GM23248 (cell line): Measurements from ENCODE around the gene TRPC4AP. TPM values are rescaled to one million over a fixed set of nuclear protein-coding genes. Genes with fewer than 3 reads are reported as not detected.
"Not testable (repeated sequence)": the region's sequence is repeated elsewhere in the genome, so short reads cannot be mapped to it uniquely, and the experiment has no call there.

Experiments used
- DNase-seq: peaks from one replicate; pipeline ENCODE4 v3.0.0-alpha.2; 2015
- H2AFZ ChIP-seq: fragments of 200-600 bp; sonication (generic); 2 replicates; pipeline ENCODE4 v1.6.1; 2016; ENCODE audit warnings: antibody characterized with exemption
- H3F3A ChIP-seq: fragments of 200-600 bp; sonication (generic); 2 replicates; pipeline ENCODE4 v1.6.1; 2016; ENCODE audit warnings: mild to moderate bottlenecking, antibody characterized with exemption, mixed run types; ENCODE audit not compliant: insufficient read depth
- H3K27ac ChIP-seq: fragments of 200-600 bp; sonication (generic); 2 replicates; pipeline ENCODE4 v1.5.1; 2016; ENCODE audit warnings: mild to moderate bottlenecking
- H3K27me3 ChIP-seq: fragments of 200-600 bp; sonication (generic); replicated peaks from 2 replicates; pipeline ENCODE4 v1.6.1; 2016; ENCODE audit warnings: mild to moderate bottlenecking; ENCODE audit not compliant: insufficient read depth
- H3K36me3 ChIP-seq: fragments of 200-600 bp; sonication (generic); 2 replicates; pipeline ENCODE4 v1.6.1; 2016; ENCODE audit warnings: low read depth, mild to moderate bottlenecking
- H3K4me1 ChIP-seq: fragments of 200-600 bp; sonication (generic); 2 replicates; pipeline ENCODE4 v1.6.1; 2016; ENCODE audit warnings: mild to moderate bottlenecking; ENCODE audit not compliant: insufficient read depth
- H3K4me2 ChIP-seq: fragments of 200-600 bp; sonication (generic); one replicate; pipeline ENCODE4 v1.6.1; 2016; ENCODE audit warnings: mild to moderate bottlenecking; ENCODE audit not compliant: unreplicated experiment
- H3K4me3 ChIP-seq: fragments of 200-600 bp; sonication (generic); 2 replicates; pipeline ENCODE4 v1.5.1; 2016; ENCODE audit warnings: mild to moderate bottlenecking
- H3K79me2 ChIP-seq: fragments of 200-600 bp; sonication (generic); 2 replicates; pipeline ENCODE4 v1.6.1; 2016; ENCODE audit warnings: mild to moderate bottlenecking; ENCODE audit not compliant: insufficient read depth
- H3K9ac ChIP-seq: fragments of 200-600 bp; sonication (generic); 2 replicates; pipeline ENCODE4 v1.6.1; 2016; ENCODE audit warnings: mild to moderate bottlenecking
- H3K9me2 ChIP-seq: fragments of 200-600 bp; sonication (generic); 2 replicates; pipeline ENCODE4 v1.6.1; 2016; ENCODE audit warnings: mixed run types, mild to moderate bottlenecking, moderate library complexity; ENCODE audit not compliant: insufficient read depth
- H3K9me3 ChIP-seq: fragments of 200-600 bp; sonication (generic); one replicate; pipeline ENCODE4 v1.6.1; 2017; ENCODE audit warnings: low read depth
- H4K20me1 ChIP-seq: fragments of 200-600 bp; sonication (generic); 2 replicates; pipeline ENCODE4 v1.6.0; 2016; ENCODE audit not compliant: insufficient read depth
- EZH2 ChIP-seq: fragments of 200-600 bp; sonication (generic); IDR thresholded peaks from 2 replicates; pipeline ENCODE4 v1.6.1; 2018; ENCODE audit warnings: antibody characterized with exemption, mild to moderate bottlenecking; ENCODE audit not compliant: insufficient read depth, poor library complexity, severe bottlenecking
- EZH2phosphoT487 ChIP-seq: fragments of 200-600 bp; sonication (generic); IDR thresholded peaks from 2 replicates; pipeline ENCODE4 v1.6.1; 2018; ENCODE audit warnings: antibody characterized with exemption, moderate library complexity, mild to moderate bottlenecking, low read depth; ENCODE audit not compliant: insufficient read depth
- WGBS, 2 experiments: methylation state at CpG; one replicate each; pipeline ENCODE4 v1.1.6; 2015 to 2017; ENCODE audit warnings: low lambda C conversion rate in 2 of 2, low coverage in 1 of 2; ENCODE audit errors: missing lambda C conversion rate in 2 of 2; 5-methylcytosine and 5-hydroxymethylcytosine counted together
- in situ Hi-C: fragments of 300-500 bp; cut with MboI; formaldehyde crosslinking; loops from 2 replicates; pipeline ENCODE4 v1.15.0; 2020
- polyA plus RNA-seq: library from polyadenylated mRNA; unstranded; fragments of >200 nt; fragmentation: Nextera tagmentation; extraction: Ambion mirVana; gene quantifications from 2 replicates; pipeline ENCODE4 v1.2.1, GENCODE V29; 2016
- total RNA-seq: library from RNA; depleted of rRNA; stranded (reverse); fragments of >200 nt; shearing (Covaris generic); gene quantifications from 2 replicates; pipeline ENCODE4 v1.2.3, GENCODE V29; 2014

TRPC4AP gene
- total and polyA plus RNA-seq, 2 experiments from 2014 or later = 63.4 to 92.7 TPM

DNA sequence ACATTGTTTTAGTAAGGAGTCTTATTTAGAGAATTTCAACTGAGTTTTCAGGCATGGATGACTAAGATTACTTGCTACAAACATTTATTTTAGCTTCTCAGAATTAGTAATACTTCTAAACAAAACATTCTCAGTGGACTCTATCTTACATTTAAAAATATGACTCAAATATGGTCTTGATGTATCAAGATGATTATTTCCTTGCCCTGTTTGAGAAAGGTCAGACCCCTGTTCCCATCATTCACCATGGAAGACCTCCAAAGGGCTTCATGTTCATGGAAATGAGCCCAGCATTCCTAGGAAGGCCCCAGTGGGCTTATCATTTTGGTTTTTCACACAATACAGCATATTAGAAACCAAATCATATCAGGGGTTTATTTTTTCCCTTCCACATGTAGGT, 24.6 kb upstream of the TRPC4AP start:
- peaks cover 4% of the 10 kb centered on the region; the same call in 1 of the 2 replicates for H3K36me3 ChIP-seq
- in situ Hi-C loops = no loop called here
- H3K4me2 ChIP-seq = no peak overlapping the region
- peaks cover 34% of the 10 kb centered on the region for H3F3A ChIP-seq
- H3K9me3 ChIP-seq = no peaks in the 10 kb centered on the region
- no peak overlapping the region for H3K4me3 ChIP-seq
- TF ChIP-seq EZH2 = no peak
- no peak for TF ChIP-seq EZH2phosphoT487
- H4K20me1 ChIP-seq = no peaks in the 10 kb centered on the region
- H3K79me2 ChIP-seq = no peaks in the 10 kb centered on the region
- no peaks in the 10 kb centered on the region for H3K27me3 ChIP-seq
- no peaks in the 10 kb centered on the region for H3K9me2 ChIP-seq
- H3K27ac ChIP-seq = peak overlapping the region; percentile 49
- H3K4me1 ChIP-seq = peaks cover 26% of the 10 kb centered on the region
- no peak overlapping the region for H3K9ac ChIP-seq
- H2AFZ ChIP-seq = no peak overlapping the region
- DNase-seq = peak; percentile 59

DNA sequence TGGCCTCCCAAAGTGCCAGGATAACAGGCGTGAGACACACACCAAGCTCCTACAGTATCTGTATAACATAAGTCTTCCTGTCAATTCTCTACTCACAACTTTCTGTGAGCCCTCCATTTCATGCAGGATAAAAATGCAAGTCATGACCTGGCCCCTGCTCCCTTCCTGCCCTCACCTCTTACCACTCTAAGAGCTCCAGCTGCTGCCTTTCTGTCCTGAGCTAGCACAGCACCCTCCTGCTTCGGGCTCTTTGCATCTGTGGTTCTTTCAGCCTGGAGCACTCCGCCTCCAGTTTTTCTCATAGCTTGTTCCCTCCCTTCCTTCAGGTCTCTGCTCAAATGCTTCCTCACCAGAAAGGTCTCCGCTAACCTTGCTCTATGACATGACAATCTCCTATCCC, 23.7 kb upstream of the TRPC4AP start:
- H3K9me3 ChIP-seq = no peaks in the 10 kb centered on the region
- no peak overlapping the region for H2AFZ ChIP-seq
- in situ Hi-C loops = no loop called here
- no peaks in the 10 kb centered on the region for H3K79me2 ChIP-seq
- no peaks in the 10 kb centered on the region; the same call in 1 of the 2 replicates for H3K36me3 ChIP-seq
- no peak overlapping the region for H3K4me2 ChIP-seq
- TF ChIP-seq EZH2 = no peak
- no peak for TF ChIP-seq EZH2phosphoT487
- no peak overlapping the region for H3K4me3 ChIP-seq
- H3K9ac ChIP-seq = no peak overlapping the region
- 95 to 99% methylated on average over 4 of the region's 4 CpGs for WGBS, 2 experiments
- H3K9me2 ChIP-seq = no peaks in the 10 kb centered on the region
- peaks cover 35% of the 10 kb centered on the region for H3K4me1 ChIP-seq
- no peaks in the 10 kb centered on the region for H4K20me1 ChIP-seq
- H3K27me3 ChIP-seq = no peaks in the 10 kb centered on the region
- DNase-seq = no peak
- peaks cover 44% of the 10 kb centered on the region for H3F3A ChIP-seq
- H3K27ac ChIP-seq = no peak overlapping the region

DNA sequence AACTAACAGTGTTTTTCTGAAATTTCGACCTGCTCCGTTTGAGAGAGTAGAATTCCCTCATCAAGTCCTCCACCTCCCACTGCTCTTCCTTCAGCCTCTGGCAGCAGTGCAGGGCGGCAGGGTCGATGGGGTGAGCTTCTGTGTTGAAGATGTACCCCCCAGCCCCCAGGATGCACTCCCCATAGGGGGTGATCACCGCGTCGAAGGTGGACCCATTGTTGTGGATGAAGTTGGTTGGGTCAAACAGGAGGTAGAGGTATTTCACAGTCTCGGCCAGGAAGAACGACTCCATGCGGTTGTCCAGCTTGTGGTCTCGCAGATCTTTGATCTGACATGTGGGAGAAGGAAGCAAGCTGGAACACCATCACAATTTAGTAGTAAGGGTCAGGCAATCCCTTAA, 23.0 kb upstream of the TRPC4AP start:
- no peaks in the 10 kb centered on the region for H3K27me3 ChIP-seq
- H3K4me1 ChIP-seq = peaks cover 40% of the 10 kb centered on the region
- H3K9me2 ChIP-seq = no peaks in the 10 kb centered on the region
- H3K79me2 ChIP-seq = no peaks in the 10 kb centered on the region
- WGBS, 2 experiments = 94 to 97% methylated on average over 11 of the region's 11 CpGs
- no peak overlapping the region for H3K4me3 ChIP-seq
- no peaks in the 10 kb centered on the region for H3K9me3 ChIP-seq
- H2AFZ ChIP-seq = no peak overlapping the region
- H3K4me2 ChIP-seq = no peak overlapping the region
- no peaks in the 10 kb centered on the region for H4K20me1 ChIP-seq
- peaks cover 48% of the 10 kb centered on the region for H3F3A ChIP-seq
- H3K27ac ChIP-seq = no peak overlapping the region
- no peak overlapping the region for H3K9ac ChIP-seq
- DNase-seq = no peak
- TF ChIP-seq EZH2 (no peak), EZH2phosphoT487 (no peak)
- no peaks in the 10 kb centered on the region; the same call in 1 of the 2 replicates for H3K36me3 ChIP-seq
- in situ Hi-C loops = no loop called here

DNA sequence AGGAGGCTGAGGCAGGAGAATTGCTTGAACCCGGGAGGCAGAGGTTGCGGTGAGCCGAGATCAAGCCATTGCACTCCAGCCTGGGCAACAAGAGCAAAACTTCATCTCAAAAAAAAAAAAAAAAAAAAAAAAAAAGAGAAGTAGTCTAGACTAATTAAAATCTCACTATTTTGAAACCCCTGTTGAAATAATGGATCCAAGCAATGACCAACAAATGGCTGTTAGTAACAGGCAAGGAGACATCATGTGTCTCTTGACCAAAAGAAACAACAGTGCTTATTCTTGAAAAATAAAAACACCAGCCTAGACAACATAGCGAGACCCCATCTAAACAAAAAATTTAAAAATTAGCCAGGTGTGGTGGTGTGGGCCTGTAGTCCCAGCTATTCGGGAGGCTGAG, 19.7 kb upstream of the TRPC4AP start:
- H3K27me3 ChIP-seq, H3K4me3 ChIP-seq, in situ Hi-C loops, H3K9ac ChIP-seq, H3K4me2 ChIP-seq, H3K79me2 ChIP-seq, H2AFZ ChIP-seq, H3K9me3 ChIP-seq, H3K9me2 ChIP-seq, H3K36me3 ChIP-seq, DNase-seq, H4K20me1 ChIP-seq: not testable (repeated sequence)
- 82 to 91% methylated on average over 4 to 5 of the region's 5 CpGs for WGBS, 2 experiments
- peaks cover 29% of the 10 kb centered on the region for H3K4me1 ChIP-seq
- peak overlapping the region; percentile 81 for H3K27ac ChIP-seq
- peaks cover 40% of the 10 kb centered on the region for H3F3A ChIP-seq

DNA sequence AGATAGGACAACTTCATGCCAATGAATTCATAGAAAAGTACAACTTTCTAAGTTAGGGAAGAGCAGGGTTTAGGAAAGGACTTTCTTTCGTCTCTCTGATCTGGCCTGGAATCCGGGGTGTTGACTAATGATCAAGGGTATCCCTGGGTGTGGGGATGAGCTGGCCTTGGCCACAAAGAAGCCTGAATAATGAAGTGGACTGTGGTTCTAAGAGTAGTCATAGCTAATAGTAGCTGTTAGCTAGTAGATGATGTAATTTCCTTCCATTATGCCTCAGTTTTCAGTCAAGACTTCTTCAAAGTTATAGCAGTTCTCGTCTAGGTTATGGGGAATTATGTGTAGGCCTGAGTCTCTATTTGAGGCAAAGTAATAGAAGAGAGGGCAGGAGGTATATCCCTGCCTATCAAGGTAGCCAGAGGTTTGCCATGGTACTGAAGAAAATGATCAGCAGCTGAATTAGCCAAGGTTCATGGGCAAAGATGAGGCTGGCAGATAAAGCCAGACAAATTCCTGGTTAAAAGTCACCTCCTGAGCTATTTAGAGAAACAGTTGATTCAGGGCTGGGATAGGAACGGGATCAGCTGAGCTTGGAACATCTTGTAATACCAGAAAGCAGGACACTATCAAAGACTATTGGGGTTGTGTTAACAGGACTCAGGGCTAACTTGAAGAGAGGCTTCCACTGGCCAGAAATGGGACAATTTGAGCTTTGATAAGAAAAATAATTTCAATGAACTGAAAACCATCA, 18.7 kb upstream of the TRPC4AP start:
- Histone ChIP-seq H2AFZ (peak overlapping the region; percentile 48; the same call in 1 of the 2 replicates), H3K4me2 (peak overlapping the region; percentile 38), H3F3A (peaks cover 30% of the 10 kb centered on the region), H3K9me3 (no peaks in the 10 kb centered on the region), H3K79me2 (no peaks in the 10 kb centered on the region), H4K20me1 (no peaks in the 10 kb centered on the region), H3K27me3 (no peaks in the 10 kb centered on the region), H3K4me3 (no peak overlapping the region), H3K4me1 (peaks cover 22% of the 10 kb centered on the region), H3K27ac (peak overlapping the region; percentile 81), H3K9ac (peak overlapping the region; percentile 40), H3K9me2 (no peaks in the 10 kb centered on the region), H3K36me3 (no peaks in the 10 kb centered on the region)
- WGBS, 2 experiments = 2 to 3% methylated on average over 4 of the region's 4 CpGs
- TF ChIP-seq EZH2 (no peak), EZH2phosphoT487 (no peak)
- in situ Hi-C loops = no loop called here
- DNase-seq = peak; percentile 96
